Neuron (in vitro differentiated cells): Measurements from ENCODE around the gene TM4SF4.
"Not testable (repeated sequence)": the region's sequence is repeated elsewhere in the genome, so short reads cannot be mapped to it uniquely, and the experiment has no call there.

Source experiments
- H2AFZ ChIP-seq: one replicate; pipeline ENCODE4 v1.6.1; 2013; ENCODE audit warnings: low read depth, mild to moderate bottlenecking, inconsistent platforms, low read length, moderate library complexity
- H3K27me3 ChIP-seq: one replicate; pipeline ENCODE4 v1.6.1; 2013; ENCODE audit warnings: low read length; ENCODE audit not compliant: insufficient read depth
- H3K36me3 ChIP-seq: one replicate; pipeline ENCODE4 v1.6.1; 2013; ENCODE audit warnings: low read length; ENCODE audit not compliant: insufficient read depth
- H3K4me1 ChIP-seq: one replicate; pipeline ENCODE4 v1.6.1; 2013; ENCODE audit warnings: low read length; ENCODE audit not compliant: insufficient read depth
- H3K4me3 ChIP-seq: 2 replicates; pipeline ENCODE4 v1.5.1; 2013; ENCODE audit warnings: mild to moderate bottlenecking, low read length, moderate library complexity
- H3K9me3 ChIP-seq: one replicate; pipeline ENCODE4 v1.6.1; 2013; ENCODE audit warnings: low read length

TM4SF4 gene

GRCh38 chr3:149443545-149443912, 31.0 kb upstream of the TM4SF4 start:
- Histone ChIP-seq H3K27me3 (no peaks in the 10 kb centered on the region), H3K4me1 (peaks cover 5% of the 10 kb centered on the region), H3K9me3 (no peaks in the 10 kb centered on the region), H3K4me3 (no peak overlapping the region), H2AFZ (no peak overlapping the region), H3K36me3 (no peaks in the 10 kb centered on the region)

- H3K36me3 ChIP-seq, H2AFZ ChIP-seq, H3K9me3 ChIP-seq, H3K4me1 ChIP-seq, H3K4me3 ChIP-seq, H3K27me3 ChIP-seq: not testable (repeated sequence)
These were observed 29.6 kb upstream of the TM4SF4 start for GRCh38 chr3:149444867-149445266.

GRCh38 chr3:149448331-149448831, 26.1 kb upstream of the TM4SF4 start:
- H3K4me1 ChIP-seq, result peaks cover 13% of the 10 kb centered on the region
- H3K4me3 ChIP-seq, result no peak overlapping the region
- H3K9me3 ChIP-seq, result peaks cover 4% of the 10 kb centered on the region
- H2AFZ ChIP-seq, result no peak overlapping the region
- H3K27me3 ChIP-seq, result no peaks in the 10 kb centered on the region
- H3K36me3 ChIP-seq, result no peaks in the 10 kb centered on the region

DNA sequence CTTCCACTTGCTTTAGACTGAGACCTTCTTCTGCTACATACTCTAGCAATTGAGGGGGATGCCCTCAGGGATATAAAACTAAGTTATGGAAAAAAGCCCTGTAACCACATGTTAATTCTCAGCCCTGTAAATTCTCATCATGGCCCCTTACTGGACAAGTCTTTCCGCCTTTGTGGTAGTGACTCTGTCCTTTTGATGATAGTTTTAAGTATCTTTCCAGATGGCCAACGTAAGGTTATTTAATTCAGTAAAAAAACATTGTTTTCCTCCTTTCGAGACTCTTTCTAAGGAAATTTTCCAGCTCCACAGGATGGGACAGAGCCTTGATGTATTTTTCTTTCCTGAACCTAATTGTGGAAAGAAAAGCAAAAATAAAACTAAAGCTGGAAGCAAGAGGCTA, 25.3 kb upstream of the TM4SF4 start:
- no peaks in the 10 kb centered on the region for H3K27me3 ChIP-seq
- no peak overlapping the region for H2AFZ ChIP-seq
- no peak overlapping the region for H3K4me3 ChIP-seq

GRCh38 chr3:149449799-149450198, 24.7 kb upstream of the TM4SF4 start:
- H3K27me3 ChIP-seq, result no peaks in the 10 kb centered on the region
- no peak overlapping the region for H3K4me3 ChIP-seq
- H3K4me1 ChIP-seq, result peaks cover 13% of the 10 kb centered on the region
- no peak overlapping the region for H2AFZ ChIP-seq
- peaks cover 4% of the 10 kb centered on the region for H3K9me3 ChIP-seq
- no peaks in the 10 kb centered on the region for H3K36me3 ChIP-seq

More for the DNA sequence above, 25.3 kb upstream of the TM4SF4 start:
- peaks cover 4% of the 10 kb centered on the region for H3K9me3 ChIP-seq
- H3K36me3 ChIP-seq, result no peaks in the 10 kb centered on the region
- peaks cover 13% of the 10 kb centered on the region for H3K4me1 ChIP-seq

DNA sequence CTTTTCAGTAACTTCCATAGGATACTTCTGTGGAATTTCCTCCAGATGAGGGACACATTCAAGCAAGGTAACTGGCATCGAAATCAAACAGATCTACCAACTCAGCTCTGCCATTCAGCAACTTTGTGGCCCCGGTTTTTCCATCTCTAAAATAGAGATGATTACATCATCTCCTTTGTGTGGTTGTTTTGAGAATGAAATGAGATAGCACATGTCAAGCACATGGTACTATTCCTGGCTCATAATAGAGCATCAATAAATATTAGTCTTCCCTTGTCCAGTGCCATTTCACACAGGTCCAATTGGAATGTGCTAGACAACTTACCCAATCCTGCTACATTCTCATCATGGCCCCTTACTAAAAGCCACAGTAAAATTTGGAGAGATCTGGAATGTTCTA, 24.2 kb upstream of the TM4SF4 start:
- Histone ChIP-seq H3K4me3 (no peak overlapping the region), H3K9me3 (peaks cover 4% of the 10 kb centered on the region), H3K4me1 (peaks cover 13% of the 10 kb centered on the region), H2AFZ (no peak overlapping the region), H3K36me3 (no peaks in the 10 kb centered on the region), H3K27me3 (no peaks in the 10 kb centered on the region)

DNA sequence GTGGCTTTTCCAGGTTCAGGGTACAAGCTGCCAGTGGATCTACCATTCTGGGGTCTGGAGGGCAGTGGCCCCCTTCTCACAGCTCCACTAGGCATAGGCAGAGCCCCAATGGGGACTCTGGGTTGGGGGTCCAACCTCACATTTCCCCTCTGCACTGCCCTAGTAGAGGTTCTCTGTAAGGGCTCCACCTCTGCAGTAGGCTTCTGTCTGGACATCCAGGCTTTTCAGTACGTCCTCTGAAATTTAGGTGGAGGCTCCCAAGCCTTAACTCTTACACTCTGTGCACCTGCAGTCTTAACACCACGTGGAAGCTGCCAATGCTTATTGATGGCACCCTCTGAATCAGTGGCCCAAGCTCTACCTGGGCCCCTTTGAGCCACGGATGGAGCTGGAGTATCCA, 22.5 kb upstream of the TM4SF4 start:
- Histone ChIP-seq H3K4me3 (no peak overlapping the region), H2AFZ (no peak overlapping the region), H3K4me1 (peaks cover 13% of the 10 kb centered on the region), H3K36me3 (no peaks in the 10 kb centered on the region), H3K9me3 (peaks cover 4% of the 10 kb centered on the region), H3K27me3 (no peaks in the 10 kb centered on the region)

- Histone ChIP-seq H3K4me1 (peaks cover 13% of the 10 kb centered on the region), H3K4me3 (no peak overlapping the region), H3K27me3 (no peaks in the 10 kb centered on the region), H2AFZ (no peak overlapping the region), H3K36me3 (no peaks in the 10 kb centered on the region), H3K9me3 (peaks cover 4% of the 10 kb centered on the region)
These were observed 21.2 kb upstream of the TM4SF4 start for GRCh38 chr3:149453140-149453805.

- Histone ChIP-seq H3K36me3 (no peaks in the 10 kb centered on the region), H2AFZ (no peak overlapping the region), H3K4me3 (no peak overlapping the region), H3K27me3 (no peaks in the 10 kb centered on the region), H3K9me3 (peaks cover 4% of the 10 kb centered on the region), H3K4me1 (peaks cover 7% of the 10 kb centered on the region)
These were observed 19.8 kb upstream of the TM4SF4 start for GRCh38 chr3:149454746-149455145.

- Histone ChIP-seq H3K27me3 (no peaks in the 10 kb centered on the region), H3K36me3 (no peaks in the 10 kb centered on the region), H3K4me1 (peaks cover under 1% of the 10 kb centered on the region), H3K4me3 (no peak overlapping the region), H3K9me3 (peaks cover 4% of the 10 kb centered on the region), H2AFZ (no peak overlapping the region)
These were observed 19.1 kb upstream of the TM4SF4 start for GRCh38 chr3:149455366-149455765.

- no peaks in the 10 kb centered on the region for H3K36me3 ChIP-seq
These were observed 18.5 kb upstream of the TM4SF4 start for GRCh38 chr3:149455989-149456388.

DNA sequence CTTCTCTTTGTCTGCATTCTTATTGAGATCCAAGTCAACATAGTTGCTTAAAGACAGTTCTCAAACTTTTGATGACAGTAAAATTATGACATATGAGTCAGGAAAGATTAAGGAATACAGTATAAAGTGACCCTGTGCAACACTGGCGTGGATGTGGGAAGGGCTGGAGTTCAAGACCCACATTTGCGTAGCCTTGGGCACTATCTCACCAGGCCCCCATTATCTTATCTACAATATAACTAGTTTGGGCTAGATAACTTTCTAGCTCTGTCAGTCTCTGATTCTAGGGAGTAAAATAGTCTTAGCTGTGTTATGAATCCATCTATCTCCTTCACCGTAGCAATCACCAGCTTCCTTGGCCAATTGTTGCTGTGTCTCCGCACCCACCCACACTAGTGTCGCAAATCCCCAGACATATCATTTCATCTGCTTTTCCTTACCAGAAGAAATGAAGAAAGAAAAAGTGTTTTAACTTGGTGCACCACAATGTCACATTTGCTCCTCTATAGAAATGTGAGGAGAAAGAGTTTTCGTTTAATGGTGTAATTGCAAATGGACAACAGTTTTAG, 14.9 kb upstream of the TM4SF4 start:
- Histone ChIP-seq H3K4me3 (no peak overlapping the region), H3K36me3 (no peaks in the 10 kb centered on the region), H2AFZ (no peak overlapping the region), H3K9me3 (no peaks in the 10 kb centered on the region), H3K27me3 (no peaks in the 10 kb centered on the region), H3K4me1 (no peaks in the 10 kb centered on the region)

More at GRCh38 chr3:149455989-149456388, 18.5 kb upstream of the TM4SF4 start:
- Histone ChIP-seq H2AFZ (no peak overlapping the region), H3K4me3 (no peak overlapping the region), H3K9me3 (peaks cover 4% of the 10 kb centered on the region), H3K4me1 (no peaks in the 10 kb centered on the region), H3K27me3 (no peaks in the 10 kb centered on the region)

- Histone ChIP-seq H2AFZ (no peak overlapping the region), H3K27me3 (no peaks in the 10 kb centered on the region), H3K4me1 (no peaks in the 10 kb centered on the region), H3K4me3 (no peak overlapping the region), H3K36me3 (no peaks in the 10 kb centered on the region), H3K9me3 (no peaks in the 10 kb centered on the region)
These were observed 14.4 kb upstream of the TM4SF4 start for GRCh38 chr3:149460117-149460516.

- no peaks in the 10 kb centered on the region for H3K9me3 ChIP-seq
- no peaks in the 10 kb centered on the region for H3K36me3 ChIP-seq
- H3K4me1 ChIP-seq, result no peaks in the 10 kb centered on the region
- H2AFZ ChIP-seq, result no peak overlapping the region
- H3K27me3 ChIP-seq, result no peaks in the 10 kb centered on the region
- H3K4me3 ChIP-seq, result no peak overlapping the region
These were observed 12.4 kb upstream of the TM4SF4 start for GRCh38 chr3:149462051-149462450.
